HEK293 (cell line): ENCODE measurements around the gene RALGAPA2.

Experiments
- OVOL3 ChIP-seq: fragments of 450-650 bp; formaldehyde crosslinking; IDR thresholded peaks from 2 replicates; pipeline ENCODE4 v1.5.1; 2016; ENCODE audit warnings: missing biosample characterization, missing genetic modification characterization
- ZNF266 ChIP-seq: fragments of 450-650 bp; formaldehyde crosslinking; IDR thresholded peaks from 2 replicates; pipeline ENCODE4 v1.5.1; 2016; ENCODE audit warnings: missing biosample characterization, missing genetic modification characterization, low read depth
- ZNF274 ChIP-seq, 2 experiments: fragments of 200-500 bp in 1 of 2; fragments of 450-650 bp in 1 of 2; sonication (Bioruptor generic) in 1 of 2; formaldehyde crosslinking in 1 of 2; IDR thresholded peaks; 2 replicates each; pipeline versions ENCODE4 v1.5.1 to v1.6.1; 2014 to 2016; ENCODE audit warnings: borderline replicate concordance in 1 of 2, inconsistent platforms in 1 of 2, low read length in 1 of 2, missing biosample characterization in 1 of 2, missing genetic modification characterization in 1 of 2
- ZNF664 ChIP-seq: fragments of 450-650 bp; formaldehyde crosslinking; IDR thresholded peaks from 2 replicates; pipeline ENCODE4 v1.5.1; 2016; ENCODE audit warnings: missing biosample characterization, missing genetic modification characterization
- TF ChIP-seq, protein P1 (sequence below): fragments of 450-650 bp; formaldehyde crosslinking; IDR thresholded peaks from 2 replicates; pipeline ENCODE4 v1.5.1; 2016; ENCODE audit warnings: missing biosample characterization, missing genetic modification characterization
- TF ChIP-seq, protein P2 (sequence below): fragments of 450-650 bp; formaldehyde crosslinking; IDR thresholded peaks from 2 replicates; pipeline ENCODE4 v1.5.1; 2016; ENCODE audit warnings: missing biosample characterization, missing genetic modification characterization
- TF ChIP-seq, protein P3 (sequence below): fragments of 450-650 bp; formaldehyde crosslinking; IDR thresholded peaks from 2 replicates; pipeline ENCODE4 v1.5.1; 2016; ENCODE audit warnings: missing biosample characterization, missing genetic modification characterization, low read depth

DNA sequence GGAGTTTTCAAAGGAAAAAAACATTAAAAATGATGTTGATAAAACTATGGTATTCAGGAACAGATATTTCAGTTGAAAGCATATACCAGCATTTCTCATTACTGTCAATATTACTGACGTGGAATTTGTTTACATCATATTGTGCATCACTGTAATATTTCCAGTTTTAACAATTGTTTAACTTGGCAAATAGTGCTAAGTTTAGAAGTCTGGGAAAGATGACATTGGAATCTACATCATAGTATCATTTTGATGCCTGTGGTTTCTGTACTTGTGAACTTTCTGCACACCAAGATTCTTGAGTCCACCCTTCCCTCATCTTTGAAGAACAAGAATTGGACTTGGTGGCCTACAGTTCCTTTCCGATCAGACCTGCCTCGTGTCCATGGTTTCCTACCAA is 98.1 kb downstream of the RALGAPA2 start:
- TF ChIP-seq, protein P1, sequence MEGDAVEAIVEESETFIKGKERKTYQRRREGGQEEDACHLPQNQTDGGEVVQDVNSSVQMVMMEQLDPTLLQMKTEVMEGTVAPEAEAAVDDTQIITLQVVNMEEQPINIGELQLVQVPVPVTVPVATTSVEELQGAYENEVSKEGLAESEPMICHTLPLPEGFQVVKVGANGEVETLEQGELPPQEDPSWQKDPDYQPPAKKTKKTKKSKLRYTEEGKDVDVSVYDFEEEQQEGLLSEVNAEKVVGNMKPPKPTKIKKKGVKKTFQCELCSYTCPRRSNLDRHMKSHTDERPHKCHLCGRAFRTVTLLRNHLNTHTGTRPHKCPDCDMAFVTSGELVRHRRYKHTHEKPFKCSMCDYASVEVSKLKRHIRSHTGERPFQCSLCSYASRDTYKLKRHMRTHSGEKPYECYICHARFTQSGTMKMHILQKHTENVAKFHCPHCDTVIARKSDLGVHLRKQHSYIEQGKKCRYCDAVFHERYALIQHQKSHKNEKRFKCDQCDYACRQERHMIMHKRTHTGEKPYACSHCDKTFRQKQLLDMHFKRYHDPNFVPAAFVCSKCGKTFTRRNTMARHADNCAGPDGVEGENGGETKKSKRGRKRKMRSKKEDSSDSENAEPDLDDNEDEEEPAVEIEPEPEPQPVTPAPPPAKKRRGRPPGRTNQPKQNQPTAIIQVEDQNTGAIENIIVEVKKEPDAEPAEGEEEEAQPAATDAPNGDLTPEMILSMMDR (tag by site-specific recombination), result no peak
- TF ChIP-seq ZNF274 (IDR thresholded peaks at IDR 0.05; ENCODE audit: low read length) (no peak), ZNF274 (tag by site-specific recombination; IDR thresholded peaks at IDR 0.05; ENCODE audit: borderline replicate concordance) (no peak), OVOL3 (tag by site-specific recombination) (no peak), ZNF266 (tag by site-specific recombination) (no peak), ZNF664 (tag by site-specific recombination) (no peak)
- TF ChIP-seq, protein P2, sequence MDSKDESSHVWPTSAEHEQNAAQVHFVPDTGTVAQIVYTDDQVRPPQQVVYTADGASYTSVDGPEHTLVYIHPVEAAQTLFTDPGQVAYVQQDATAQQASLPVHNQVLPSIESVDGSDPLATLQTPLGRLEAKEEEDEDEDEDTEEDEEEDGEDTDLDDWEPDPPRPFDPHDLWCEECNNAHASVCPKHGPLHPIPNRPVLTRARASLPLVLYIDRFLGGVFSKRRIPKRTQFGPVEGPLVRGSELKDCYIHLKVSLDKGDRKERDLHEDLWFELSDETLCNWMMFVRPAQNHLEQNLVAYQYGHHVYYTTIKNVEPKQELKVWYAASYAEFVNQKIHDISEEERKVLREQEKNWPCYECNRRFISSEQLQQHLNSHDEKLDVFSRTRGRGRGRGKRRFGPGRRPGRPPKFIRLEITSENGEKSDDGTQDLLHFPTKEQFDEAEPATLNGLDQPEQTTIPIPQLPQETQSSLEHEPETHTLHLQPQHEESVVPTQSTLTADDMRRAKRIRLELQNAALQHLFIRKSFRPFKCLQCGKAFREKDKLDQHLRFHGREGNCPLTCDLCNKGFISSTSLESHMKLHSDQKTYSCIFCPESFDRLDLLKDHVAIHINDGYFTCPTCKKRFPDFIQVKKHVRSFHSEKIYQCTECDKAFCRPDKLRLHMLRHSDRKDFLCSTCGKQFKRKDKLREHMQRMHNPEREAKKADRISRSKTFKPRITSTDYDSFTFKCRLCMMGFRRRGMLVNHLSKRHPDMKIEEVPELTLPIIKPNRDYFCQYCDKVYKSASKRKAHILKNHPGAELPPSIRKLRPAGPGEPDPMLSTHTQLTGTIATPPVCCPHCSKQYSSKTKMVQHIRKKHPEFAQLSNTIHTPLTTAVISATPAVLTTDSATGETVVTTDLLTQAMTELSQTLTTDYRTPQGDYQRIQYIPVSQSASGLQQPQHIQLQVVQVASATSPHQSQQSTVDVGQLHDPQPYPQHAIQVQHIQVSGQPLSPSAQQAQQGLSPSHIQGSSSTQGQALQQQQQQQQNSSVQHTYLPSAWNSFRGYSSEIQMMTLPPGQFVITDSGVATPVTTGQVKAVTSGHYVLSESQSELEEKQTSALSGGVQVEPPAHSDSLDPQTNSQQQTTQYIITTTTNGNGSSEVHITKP (tag by site-specific recombination), result no peak
- TF ChIP-seq, protein P3, sequence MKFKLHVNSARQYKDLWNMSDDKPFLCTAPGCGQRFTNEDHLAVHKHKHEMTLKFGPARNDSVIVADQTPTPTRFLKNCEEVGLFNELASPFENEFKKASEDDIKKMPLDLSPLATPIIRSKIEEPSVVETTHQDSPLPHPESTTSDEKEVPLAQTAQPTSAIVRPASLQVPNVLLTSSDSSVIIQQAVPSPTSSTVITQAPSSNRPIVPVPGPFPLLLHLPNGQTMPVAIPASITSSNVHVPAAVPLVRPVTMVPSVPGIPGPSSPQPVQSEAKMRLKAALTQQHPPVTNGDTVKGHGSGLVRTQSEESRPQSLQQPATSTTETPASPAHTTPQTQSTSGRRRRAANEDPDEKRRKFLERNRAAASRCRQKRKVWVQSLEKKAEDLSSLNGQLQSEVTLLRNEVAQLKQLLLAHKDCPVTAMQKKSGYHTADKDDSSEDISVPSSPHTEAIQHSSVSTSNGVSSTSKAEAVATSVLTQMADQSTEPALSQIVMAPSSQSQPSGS (tag by site-specific recombination), result no peak
